GM12878 (cell line): ENCODE data around the gene PRICKLE3. TPM values are rescaled to one million over a fixed set of nuclear protein-coding genes. Genes with fewer than 3 reads are reported as not detected.

Source experiments
- ATAC-seq: fragments of 200-7000 bp; cut with Tn5 transposase; 3 replicates; pipeline ENCODE4 v1.9.1; 2020; ENCODE audit warnings: mild to moderate bottlenecking, moderate library complexity
- BruUV-seq: library from RNA; stranded (reverse); fragments of 400-500 nt; replicated peaks from 2 replicates; lab custom pipeline; 2021; lab: Mats Ljungman, UMichigan
- CTCF ChIA-PET: fragments of 300-600 bp; sonication (Branson Sonifier 250); formaldehyde crosslinking; extraction: SDS; loops from one replicate; lab custom pipeline; 2021; ENCODE audit warnings: inconsistent platforms; lab: Yijun Ruan, JAX
- POLR2A ChIA-PET: fragments of 350-600 bp; formaldehyde crosslinking; extraction: SDS; loops from one replicate; lab custom pipeline; 2021; ENCODE audit warnings: inconsistent platforms; lab: Charles Lee
- RAD21 ChIA-PET: fragments of 300-600 bp; sonication (Branson Sonifier 250); formaldehyde crosslinking; loops from one replicate; lab custom pipeline; 2023; ENCODE audit warnings: antibody characterized with exemption; ENCODE audit not compliant: unreplicated experiment; lab: Charles Lee
- SMC1A ChIA-PET: fragments of 300-600 bp; sonication (Branson Sonifier 250); formaldehyde crosslinking; loops from one replicate; lab custom pipeline; 2023; ENCODE audit not compliant: unreplicated experiment, uncharacterized antibody; lab: Charles Lee
- DNase-seq: peaks from one replicate; pipeline ENCODE4 v3.0.0-alpha.2; 2011; ENCODE audit warnings: low read depth, low spot score
- FAIRE-seq: peaks from 3 replicates; lab custom pipeline; 2011; peaks lifted over from hg19 to GRCh38; lab: Jason Lieb, UNC
- H2AFZ ChIP-seq: 2 replicates; pipeline ENCODE4 v1.6.0; 2011; ENCODE audit warnings: low read depth, low read length, control low read depth; ENCODE audit not compliant: control insufficient read depth
- H3K27ac ChIP-seq: 2 replicates; pipeline ENCODE4 v1.5.1; 2011; ENCODE audit warnings: control low read depth; ENCODE audit not compliant: control insufficient read depth, insufficient read depth
- H3K27me3 ChIP-seq, 2 experiments: replicated peaks in 1 of 2; 2 replicates each; pipeline versions ENCODE4 v1.6.0 to v1.6.1; 2011; ENCODE audit warnings: low read length in 1 of 2; ENCODE audit not compliant: control insufficient read depth in 2 of 2, insufficient read depth in 2 of 2
- H3K36me3 ChIP-seq, 2 experiments: 2 replicates each; pipeline ENCODE4 v1.5.1; 2011; ENCODE audit warnings: low read length in 1 of 2; ENCODE audit not compliant: control insufficient read depth in 2 of 2, insufficient read depth in 2 of 2
- H3K4me1 ChIP-seq: 2 replicates; pipeline ENCODE4 v1.6.1; 2011; ENCODE audit warnings: mild to moderate bottlenecking, low read length, moderate library complexity, mixed read lengths; ENCODE audit not compliant: control insufficient read depth, insufficient read depth
- H3K4me2 ChIP-seq: 2 replicates; pipeline ENCODE4 v1.6.0; 2011; ENCODE audit warnings: control low read depth; ENCODE audit not compliant: control insufficient read depth, insufficient read depth
- H3K4me3 ChIP-seq: fragments of 200-600 bp; sonication (generic); 2 replicates; pipeline ENCODE4 v1.5.1; 2016
- H3K79me2 ChIP-seq: 2 replicates; pipeline ENCODE4 v1.6.0; 2011; ENCODE audit warnings: low read length; ENCODE audit not compliant: control insufficient read depth, insufficient read depth
- H3K9ac ChIP-seq: 2 replicates; pipeline ENCODE4 v1.8.0; 2011; ENCODE audit warnings: low read length, control low read depth, mixed read lengths; ENCODE audit not compliant: control insufficient read depth, insufficient read depth
- H3K9me3 ChIP-seq: replicated peaks from 3 replicates; pipeline ENCODE4 v1.5.1; 2011; ENCODE audit warnings: mild to moderate bottlenecking, low read length; ENCODE audit not compliant: control insufficient read depth, insufficient read depth
- H4K20me1 ChIP-seq: 2 replicates; pipeline ENCODE4 v1.6.0; 2011; ENCODE audit not compliant: control insufficient read depth, insufficient read depth
- KDM1A ChIP-seq: fragments of 200-600 bp; sonication (generic); IDR thresholded peaks from 2 replicates; pipeline ENCODE4 v1.6.1; 2016; ENCODE audit warnings: borderline replicate concordance
- KLF5 ChIP-seq: fragments of 450-650 bp; IDR thresholded peaks from 2 replicates; pipeline ENCODE4 v1.6.1; 2014; ENCODE audit warnings: mild to moderate bottlenecking; ENCODE audit not compliant: partially characterized antibody
- LARP7 ChIP-seq: fragments of 450-650 bp; IDR thresholded peaks from 2 replicates; pipeline ENCODE4 v1.6.1; 2017; ENCODE audit warnings: mild to moderate bottlenecking
- MYB ChIP-seq: fragments of 150-350 bp; IDR thresholded peaks from 2 replicates; pipeline ENCODE4 v1.6.1; 2014; ENCODE audit warnings: mild to moderate bottlenecking, low read depth, low read length, borderline replicate concordance
- NBN ChIP-seq: fragments of 450-650 bp; IDR thresholded peaks from 2 replicates; pipeline ENCODE4 v1.6.1; 2016
- POLR2A ChIP-seq: IDR thresholded peaks from 2 replicates; pipeline ENCODE4 v1.6.1; 2011; ENCODE audit warnings: low read depth, mild to moderate bottlenecking, low read length
- RELA ChIP-seq: fragments of 450-650 bp; IDR thresholded peaks from 2 replicates; pipeline ENCODE4 v1.8.0; 2014; ENCODE audit warnings: borderline replicate concordance; ENCODE audit not compliant: partially characterized antibody
- SREBF1 ChIP-seq: IDR thresholded peaks from 2 replicates; pipeline ENCODE4 v1.6.1; 2012; ENCODE audit warnings: mild to moderate bottlenecking, low read length
- TCF7 ChIP-seq: IDR thresholded peaks from 2 replicates; pipeline ENCODE4 v1.6.1; 2014; ENCODE audit warnings: antibody characterized with exemption, borderline replicate concordance
- WRNIP1 ChIP-seq: IDR thresholded peaks from 2 replicates; pipeline ENCODE4 v1.6.1; 2011; ENCODE audit warnings: low read depth, low read length, improper control_type of control experiment, borderline replicate concordance
- ZNF24 ChIP-seq: fragments of 450-650 bp; IDR thresholded peaks from 2 replicates; pipeline ENCODE4 v1.6.1; 2017; ENCODE audit warnings: antibody characterized with exemption, mild to moderate bottlenecking
- ZNF384 ChIP-seq: IDR thresholded peaks from 2 replicates; pipeline ENCODE4 v1.6.1; 2012; ENCODE audit warnings: low read depth, mild to moderate bottlenecking, low read length, improper control_type of control experiment, borderline replicate concordance
- WGBS: methylation state at CpG from one replicate; pipeline ENCODE4 v1.1.6; 2016; ENCODE audit warnings: low lambda C conversion rate; ENCODE audit not compliant: insufficient replicate concordance, insufficient coverage; ENCODE audit errors: missing lambda C conversion rate; 5-methylcytosine and 5-hydroxymethylcytosine counted together
- in situ Hi-C: fragments of 300-500 bp; cut with MboI; formaldehyde crosslinking; loops from 9 replicates; pipeline ENCODE4 v1.14.3; 2018; ENCODE audit warnings: mixed read lengths
- intact Hi-C: fragments of 100-400 bp; cut with micrococcal nuclease; formaldehyde crosslinking; loops from one replicate; pipeline ENCODE4 v1.14.2; 2022; ENCODE audit not compliant: unreplicated experiment
- polyA plus RNA-seq, 11 experiments: library from polyadenylated mRNA; depleted of rRNA in 4 of 11; unstranded in 6 of 11; stranded (reverse) in 5 of 11; fragments of >200 nt; fragmentation: Nextera tagmentation in 4 of 11; fragmentation: Illumina TruSeq in 1 of 11; extraction: Ambion mirVana in 4 of 11; extraction: Trizol in 1 of 11; gene quantifications; 1 replicate in 1 of 11; 2 replicates in 10 of 11; pipeline versions ENCODE4 v1.2.1 to v1.2.3, GENCODE V29; 2011 to 2016; ENCODE audit warnings: inconsistent platforms in 2 of 11, missing spikeins in 2 of 11, low read depth in 1 of 11
- total RNA-seq, 4 experiments: library from RNA; depleted of rRNA in 3 of 4; stranded (reverse); fragments of >200 nt in 3 of 4; fragmentation: Illumina TruSeq in 1 of 4; extraction: Trizol in 1 of 4; gene quantifications; 2 replicates each; pipeline versions ENCODE4 v1.2.1 to v1.2.3, GENCODE V29; 2013 to 2021
- TF ChIP-seq, protein P1 (sequence below): IDR thresholded peaks from 2 replicates; pipeline ENCODE4 v1.6.1; 2011; ENCODE audit warnings: mild to moderate bottlenecking, low read depth, low read length, moderate library complexity; ENCODE audit not compliant: insufficient replicate concordance

The PRICKLE3 gene
- total and polyA plus RNA-seq, 10 of the 15 experiments (the other 5 are each of a cell fraction or from before 2014, with no cell fraction given), result 0.69 to 17.4 (median 7.6) TPM

DNA sequence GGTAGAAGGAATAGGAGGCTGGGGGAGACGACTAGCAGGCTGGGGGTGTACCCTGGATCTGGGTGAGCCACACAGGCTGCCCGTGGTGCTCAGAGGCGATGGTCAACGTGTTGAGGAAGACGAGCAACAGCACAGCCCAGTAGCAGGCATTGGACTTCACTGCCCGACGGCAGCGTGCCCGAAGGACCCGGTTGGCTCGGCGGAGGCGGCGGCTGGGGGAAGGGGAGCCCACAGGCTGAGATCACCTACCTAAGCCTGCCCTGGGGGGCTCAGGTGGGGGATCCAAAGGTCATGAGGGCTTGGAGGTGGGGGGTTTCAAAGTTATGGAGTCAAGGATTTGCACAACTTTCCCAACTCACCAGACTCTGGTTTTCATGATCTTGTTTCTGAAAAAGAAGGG is 39.7 kb upstream of the PRICKLE3 start:
- CTCF ChIA-PET, result no interaction called here
- 67% methylated on average over 14 of the region's 14 CpGs for WGBS
- H3K9me3 ChIP-seq, result no peaks in the 10 kb centered on the region; the same call in 2 of the 3 replicates
- TF ChIP-seq ZNF24 (no peak), POLR2A (no peak), MYB (no peak), KLF5 (no peak), ZNF384 (no peak), NBN (no peak), SREBF1 (no peak), RELA (no peak), LARP7 (no peak), WRNIP1 (no peak), KDM1A (no peak), TCF7 (no peak)
- TF ChIP-seq, protein P1, sequence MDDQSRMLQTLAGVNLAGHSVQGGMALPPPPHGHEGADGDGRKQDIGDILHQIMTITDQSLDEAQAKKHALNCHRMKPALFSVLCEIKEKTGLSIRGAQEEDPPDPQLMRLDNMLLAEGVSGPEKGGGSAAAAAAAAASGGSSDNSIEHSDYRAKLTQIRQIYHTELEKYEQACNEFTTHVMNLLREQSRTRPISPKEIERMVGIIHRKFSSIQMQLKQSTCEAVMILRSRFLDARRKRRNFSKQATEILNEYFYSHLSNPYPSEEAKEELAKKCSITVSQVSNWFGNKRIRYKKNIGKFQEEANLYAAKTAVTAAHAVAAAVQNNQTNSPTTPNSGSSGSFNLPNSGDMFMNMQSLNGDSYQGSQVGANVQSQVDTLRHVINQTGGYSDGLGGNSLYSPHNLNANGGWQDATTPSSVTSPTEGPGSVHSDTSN, result no peak
- TF ChIP-seq, all 136 proteins: peak for 0
- Histone ChIP-seq H3K9ac (no peak overlapping the region), H3K36me3 (no peaks in the 10 kb centered on the region), H4K20me1 (no peaks in the 10 kb centered on the region), H3K27ac (no peak overlapping the region), H3K4me2 (no peak overlapping the region), H2AFZ (no peak overlapping the region), H3K4me1 (no peaks in the 10 kb centered on the region), H3K79me2 (no peaks in the 10 kb centered on the region), H3K27me3 (no peaks in the 10 kb centered on the region), H3K4me3 (no peak overlapping the region)
- ChIA-PET SMC1A (no interaction called here), POLR2A (no interaction called here), RAD21 (no interaction called here)
- ATAC-seq, result no peak
- DNase-seq, result no peak
- in situ Hi-C loops, result no loop called here
- intact Hi-C loops, result no loop called here
- FAIRE-seq, result no peak
- no TSS peak for BruUV-seq
